HG02884 (cell line): ENCODE data around the gene USP31.

Experiments used
- ATAC-seq: cut with Tn5 transposase; IDR thresholded peaks from one replicate; pipeline ENCODE4 v1.9.1; 2021; ENCODE audit warnings: mild to moderate bottlenecking, moderate library complexity; ENCODE audit not compliant: unreplicated experiment

USP31 gene

DNA sequence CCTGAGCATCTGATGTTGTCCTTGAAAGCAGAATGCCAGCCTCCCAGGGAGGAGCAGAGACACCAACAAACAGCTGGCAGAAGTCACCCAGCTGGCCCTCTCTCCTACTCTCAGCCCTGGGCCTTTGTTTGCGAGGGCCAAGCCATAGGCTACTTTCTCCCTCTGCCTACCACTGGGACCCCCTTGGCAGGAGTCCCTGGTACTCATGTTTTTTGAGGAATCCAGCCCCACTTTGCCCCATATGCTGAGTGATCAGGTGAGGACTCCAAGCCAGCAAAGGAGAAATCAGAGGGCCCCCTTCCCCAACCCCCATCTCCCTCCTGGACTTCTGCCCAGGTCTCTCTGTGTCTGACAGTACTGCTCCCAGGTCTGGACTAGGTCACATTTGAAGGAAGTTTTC is 121.9 kb downstream of the USP31 start:
- no peak for ATAC-seq

DNA sequence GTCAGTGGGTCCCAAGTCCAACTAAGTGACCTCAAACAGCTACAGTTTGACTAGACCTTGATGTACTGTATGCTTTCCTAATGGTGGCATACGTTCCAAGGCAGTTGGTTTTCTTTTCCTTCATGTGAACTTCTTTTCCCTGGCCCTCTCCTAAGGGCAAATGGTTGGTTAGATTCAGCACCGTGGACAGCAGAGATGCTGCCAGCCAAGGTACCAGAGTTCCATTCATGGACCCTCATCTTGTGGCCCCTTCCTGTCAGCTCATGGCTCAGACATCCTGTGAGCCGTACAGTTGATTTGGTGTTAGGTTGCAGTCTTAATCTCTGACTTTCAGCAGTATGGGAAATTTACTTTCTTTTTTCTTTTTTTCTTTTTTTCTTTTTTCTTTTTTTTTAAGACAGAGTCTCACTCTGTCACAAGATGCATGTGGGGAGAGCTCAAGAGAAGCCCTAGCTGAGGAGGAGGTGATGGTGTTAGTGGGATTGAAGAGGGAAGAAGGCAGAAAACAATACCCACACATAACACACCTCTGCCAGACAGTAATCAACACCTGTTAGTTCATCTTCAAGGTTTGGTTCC is 122.4 kb downstream of the USP31 start:
- no peak for ATAC-seq

DNA sequence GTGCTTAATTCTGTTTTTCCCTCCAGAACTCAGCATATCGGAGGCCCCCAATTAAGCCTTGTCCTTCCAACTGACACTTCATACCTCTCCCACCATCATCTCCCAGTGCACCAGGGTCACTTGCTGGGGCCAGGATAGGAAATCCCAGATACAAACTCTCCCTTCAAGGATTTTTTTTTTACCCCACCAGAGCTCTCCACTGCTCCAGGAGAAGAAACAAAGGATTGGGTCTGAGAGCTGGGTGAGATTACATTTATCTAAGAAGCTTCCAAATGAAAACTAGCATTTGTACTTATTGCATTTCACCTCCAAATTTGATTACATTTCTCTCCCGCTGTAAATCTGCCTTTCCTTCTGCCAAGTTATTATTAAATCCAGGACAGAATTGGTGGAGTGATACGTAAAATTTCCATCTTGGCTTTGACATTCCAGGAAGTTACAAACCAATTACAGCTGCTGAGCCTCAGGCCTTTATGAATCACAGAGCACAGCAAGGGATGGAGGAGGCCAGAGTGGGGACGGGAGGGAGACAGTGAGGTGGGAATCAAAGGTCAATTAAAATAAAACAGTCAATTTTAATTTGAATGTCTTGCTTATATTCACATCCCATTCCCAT is 123.5 kb downstream of the USP31 start:
- no peak for ATAC-seq

DNA sequence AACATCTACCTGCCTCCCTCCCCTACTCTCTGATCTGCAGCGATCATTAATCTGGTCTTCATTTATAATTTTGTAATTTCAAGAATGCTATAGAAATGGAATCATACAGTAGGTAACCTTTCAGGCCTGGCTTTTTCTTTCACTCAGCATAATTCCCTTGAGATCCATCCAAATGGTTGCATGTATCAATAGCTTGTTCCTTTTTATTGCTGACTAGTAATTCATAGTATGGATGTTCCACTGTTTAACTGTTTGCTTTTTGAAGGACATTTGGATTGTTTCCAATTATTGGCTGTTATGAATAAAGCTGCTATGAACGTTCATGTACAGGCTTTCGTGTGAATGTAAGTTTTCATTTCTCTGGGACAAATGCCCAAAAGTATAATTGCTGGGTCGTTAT is 125.2 kb downstream of the USP31 start:
- ATAC-seq, result no peak

DNA sequence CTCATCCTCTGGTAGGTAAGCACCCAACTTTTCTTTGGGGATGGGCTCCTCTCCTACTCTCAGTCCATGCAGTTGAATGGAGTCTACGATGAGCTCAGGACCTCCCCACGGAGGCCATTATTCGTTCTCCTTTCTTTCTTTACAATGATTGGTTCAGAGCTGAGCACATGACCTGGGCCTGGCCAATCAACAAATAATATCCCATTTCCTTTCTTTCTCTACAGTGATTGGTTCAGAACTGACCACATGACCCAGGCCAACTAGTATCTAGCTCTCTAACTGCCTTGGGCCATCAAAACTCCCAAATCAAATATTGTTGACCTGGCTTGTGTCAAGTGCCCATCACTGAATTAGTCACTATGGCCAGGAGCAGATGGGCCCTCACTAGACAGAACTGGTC is 129.2 kb downstream of the USP31 start:
- ATAC-seq, result no peak

DNA sequence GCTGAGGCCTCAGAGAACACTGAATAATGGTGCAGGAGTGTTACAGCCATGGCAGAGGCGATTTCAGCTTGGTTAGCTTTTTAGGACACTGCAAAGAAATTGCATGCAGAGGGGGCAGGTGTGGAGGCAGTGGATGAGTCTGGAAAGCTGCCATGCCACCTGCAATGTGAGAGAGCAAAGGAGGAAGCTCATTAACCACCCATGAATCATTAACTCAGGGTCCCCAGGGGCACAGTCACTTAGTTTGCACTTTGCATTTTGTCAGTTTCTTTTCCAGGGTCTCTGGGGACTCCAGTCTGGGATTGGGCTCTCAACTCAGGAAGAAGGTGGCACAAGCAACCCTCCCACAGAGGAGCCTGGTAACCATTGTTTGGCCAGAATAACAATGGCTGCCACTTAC is 132.9 kb downstream of the USP31 start:
- ATAC-seq, result no peak

DNA sequence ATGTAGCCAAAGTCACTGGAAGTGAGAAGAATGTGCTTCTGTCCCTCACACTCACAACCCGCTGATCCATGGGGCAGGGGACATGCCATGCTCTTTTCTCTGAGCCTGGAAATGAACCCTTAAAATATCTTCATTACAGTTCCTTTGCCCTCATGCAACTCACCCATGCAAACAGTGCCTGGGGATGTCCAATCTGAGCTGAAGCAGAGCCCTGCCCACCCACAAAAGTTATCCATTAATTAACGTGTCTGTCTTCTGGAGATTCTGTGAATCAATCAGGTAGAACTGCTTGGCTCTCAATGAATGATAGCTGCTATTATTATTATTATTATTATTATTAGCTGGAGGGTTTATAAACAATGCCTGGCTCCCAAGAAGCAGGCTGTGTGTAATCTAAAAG is 133.7 kb downstream of the USP31 start:
- ATAC-seq, result no peak

DNA sequence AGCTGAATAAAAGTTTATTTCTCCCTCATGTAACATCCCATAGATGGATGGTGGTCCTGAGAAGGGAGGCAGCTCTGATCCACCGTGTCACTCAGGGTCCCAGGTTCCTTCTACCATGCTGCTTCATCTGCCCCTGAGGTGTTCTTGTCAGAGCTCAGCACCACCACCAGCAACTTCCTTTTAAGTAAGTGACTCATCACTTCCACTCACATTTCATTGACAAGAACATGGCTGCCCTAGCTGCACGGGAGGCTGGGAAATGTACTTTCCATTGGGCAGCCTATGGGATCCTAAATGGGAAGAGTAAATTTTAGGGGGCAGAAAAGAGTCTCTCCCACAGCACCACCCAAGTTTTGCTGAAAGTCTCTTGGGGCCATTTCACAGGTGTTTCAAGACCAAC is 134.7 kb downstream of the USP31 start:
- ATAC-seq, result no peak
